A549 treated with AZD9567 at 1 μM for 4 hours (cell line): Measurements from ENCODE around the gene SHF. TPM values are rescaled to one million over a fixed set of nuclear protein-coding genes. Genes with fewer than 3 reads are reported as not detected.

ENCODE experiments used
- total RNA-seq: library from RNA; stranded (reverse); fragments of 200-300 nt; extraction: Qiagen RNA extraction; gene quantifications from 5 replicates; pipeline ENCODE4 v1.2.3, GENCODE V29; 2022; ENCODE audit not compliant: insufficient read depth

The SHF gene
- total RNA-seq, result 0.47 to 0.65 TPM (median 0.61 TPM) in 4 of 5 replicates, not detected in the other

GRCh38 chr15:45187894-45188830 lies at the start of gene SHF:
Gene SHF (minus strand): TSS chr15:45187966. CDS start chr15:45187951, 15 bp downstream.

GRCh38 chr15:45129651-45130129 lies 58.1 kb downstream of the SHF start, which contains the start of the genes DUOX1 and DUOXA1:
Gene DUOX1 (plus strand): TSS chr15:45129994. CDS start chr15:45131967, 1,973 bp downstream.
Gene DUOXA1 (minus strand): TSS chr15:45129879. CDS start chr15:45123014, 6,865 bp downstream.

Other genes with a start within 250 kb of the SHF start
- not detected in 5 replicates for gene TERB2, start 231.3 kb downstream of the SHF start, total RNA-seq
- 31.3 to 40.7 TPM (median 33.9 TPM) in 5 replicates for gene SORD, start 164.8 kb downstream of the SHF start, total RNA-seq
- 0.01 to 0.11 TPM (median 0.03 TPM) in 4 of 5 replicates, not detected in the other for gene DUOX2, start 73.8 kb downstream of the SHF start, total RNA-seq
- gene DUOXA2, start 73.6 kb downstream of the SHF start, total RNA-seq, result not detected in 5 replicates
- gene DUOXA1, start 58.1 kb downstream of the SHF start, total RNA-seq, result 0.03 to 0.10 TPM (median 0.09 TPM) in 3 of 5 replicates, not detected in the others
- gene DUOX1, start 58.0 kb downstream of the SHF start, total RNA-seq, result not detected in 5 replicates
- 0.10 TPM in 1 of 5 replicates, not detected in the others for gene SLC28A2, start 64.3 kb upstream of the SHF start, total RNA-seq
- gene GATM, start 190.6 kb upstream of the SHF start, total RNA-seq, result 2.3 to 7.9 TPM (median 2.8 TPM) in 5 replicates